Inferior parietal cortex (tissue), 1 donor: Measurements from ENCODE around the gene SPTBN1.

Experiments used
- DNase-seq: peaks from one replicate; pipeline ENCODE4 v3.0.0-alpha.2; 2016; ENCODE audit errors: extremely low spot score

SPTBN1 gene

DNA sequence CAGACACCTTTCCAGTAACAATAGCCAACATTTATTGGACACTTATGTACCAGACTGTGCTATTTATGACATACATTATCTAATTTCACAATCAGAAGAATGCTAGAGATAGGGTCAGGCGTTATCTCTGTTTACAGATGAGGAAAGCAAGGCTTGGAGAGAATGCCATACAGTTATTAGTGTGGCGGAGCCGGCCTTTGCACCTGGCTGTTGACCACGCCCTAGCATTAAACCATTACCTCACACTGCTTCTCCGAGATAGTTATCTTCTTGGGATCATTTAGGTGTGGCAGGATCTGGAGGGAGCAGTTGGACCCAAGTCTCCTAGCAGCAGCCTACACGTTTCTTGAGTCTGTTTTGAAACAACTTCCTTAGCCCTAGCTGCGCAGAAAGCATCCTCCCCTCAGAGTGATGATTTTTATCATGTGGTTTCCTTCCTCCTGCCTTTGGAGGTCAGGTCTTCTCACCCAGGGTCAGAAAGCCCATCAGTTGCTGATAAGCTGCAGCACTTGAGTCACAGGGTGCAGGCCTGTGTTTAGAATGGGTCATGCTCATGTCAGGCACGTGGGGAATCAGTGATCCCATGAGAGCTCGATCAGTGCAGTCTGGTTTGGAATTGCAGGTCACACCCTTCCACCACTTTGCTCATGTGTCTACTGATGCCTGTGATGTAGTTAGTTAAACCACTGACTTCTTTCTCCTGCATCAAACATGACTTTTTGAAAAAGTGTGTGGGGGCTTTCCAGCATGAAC is 118.2 kb downstream of the SPTBN1 start:
- DNase-seq = no peak

DNA sequence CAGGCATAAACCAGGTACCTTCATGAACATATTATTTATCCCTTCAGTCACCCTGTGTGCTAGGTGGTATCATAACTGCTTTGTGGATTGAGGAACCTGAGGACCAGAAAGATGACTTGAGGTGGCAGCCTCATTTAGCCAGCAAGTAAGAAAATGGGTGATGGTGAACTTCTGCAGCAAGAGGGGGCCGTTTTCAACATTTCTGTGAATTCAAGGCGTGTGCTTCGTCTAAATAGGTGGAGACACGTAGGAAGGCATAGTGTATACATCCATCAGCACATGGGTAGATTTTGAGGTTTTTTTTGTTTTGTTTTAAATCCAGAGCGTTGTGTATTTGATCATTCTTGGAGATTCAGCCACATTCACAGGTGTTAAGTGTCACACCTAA is 118.7 kb downstream of the SPTBN1 start:
- DNase-seq = no peak

GRCh38 chr2:54575379-54575888 is 119.3 kb downstream of the SPTBN1 start:
- DNase-seq = no peak

DNA sequence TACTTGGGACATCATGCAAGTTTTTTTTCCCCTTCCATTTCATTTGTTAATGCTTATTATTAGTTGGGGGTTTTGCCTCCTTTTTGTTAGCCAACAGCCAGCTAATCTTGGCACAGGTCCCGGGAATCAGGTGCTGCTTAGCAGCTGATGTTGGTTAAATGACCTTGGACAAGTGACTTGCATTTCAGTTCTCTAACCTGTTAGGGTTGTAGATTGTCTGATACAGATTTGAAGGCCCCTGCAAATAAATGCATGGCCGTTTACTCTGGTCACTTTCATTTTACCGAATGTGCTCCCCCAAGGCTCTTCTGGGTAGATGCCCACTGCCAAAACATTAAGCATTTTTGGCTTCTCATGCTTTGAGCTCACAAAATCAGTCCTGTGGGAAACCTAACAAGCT is 120.9 kb downstream of the SPTBN1 start:
- DNase-seq = no peak

GRCh38 chr2:54577944-54578647 is 122.0 kb downstream of the SPTBN1 start:
- no peak for DNase-seq

DNA sequence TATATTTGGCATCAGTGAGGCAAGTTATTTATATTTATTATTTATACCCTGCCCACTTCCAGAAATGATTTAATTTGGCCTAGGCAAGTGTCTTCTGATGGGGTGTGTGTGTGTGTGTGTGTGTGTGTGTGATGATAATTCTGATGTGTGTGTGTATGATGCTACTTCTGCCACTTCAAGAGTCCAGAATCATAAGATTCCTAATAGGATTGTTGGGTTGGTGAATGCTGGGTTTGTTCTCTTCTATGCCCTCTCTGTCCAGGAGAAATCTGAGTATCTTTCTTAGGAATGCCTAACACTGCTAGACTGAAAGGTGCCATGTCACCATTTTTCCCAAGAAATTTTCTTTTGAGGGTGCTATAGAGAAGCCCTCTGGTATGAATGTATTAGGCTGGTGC is 122.5 kb downstream of the SPTBN1 start:
- DNase-seq = no peak

GRCh38 chr2:54579061-54579681 is 123.0 kb downstream of the SPTBN1 start:
- DNase-seq = no peak

GRCh38 chr2:54579682-54580620 is 123.8 kb downstream of the SPTBN1 start:
- no peak for DNase-seq

GRCh38 chr2:54581326-54582039 is 125.4 kb downstream of the SPTBN1 start:
- no peak for DNase-seq

GRCh38 chr2:54582987-54583386 is 126.9 kb downstream of the SPTBN1 start:
- DNase-seq = no peak

- DNase-seq = no peak
Observed at GRCh38 chr2:54584598-54584997, 128.5 kb downstream of the SPTBN1 start.

- DNase-seq = no peak
Observed at GRCh38 chr2:54585136-54585733, 129.1 kb downstream of the SPTBN1 start.

GRCh38 chr2:54586062-54586461 is 129.9 kb downstream of the SPTBN1 start:
- DNase-seq = no peak

- DNase-seq = no peak
Observed at GRCh38 chr2:54586494-54586893, 130.4 kb downstream of the SPTBN1 start.

DNA sequence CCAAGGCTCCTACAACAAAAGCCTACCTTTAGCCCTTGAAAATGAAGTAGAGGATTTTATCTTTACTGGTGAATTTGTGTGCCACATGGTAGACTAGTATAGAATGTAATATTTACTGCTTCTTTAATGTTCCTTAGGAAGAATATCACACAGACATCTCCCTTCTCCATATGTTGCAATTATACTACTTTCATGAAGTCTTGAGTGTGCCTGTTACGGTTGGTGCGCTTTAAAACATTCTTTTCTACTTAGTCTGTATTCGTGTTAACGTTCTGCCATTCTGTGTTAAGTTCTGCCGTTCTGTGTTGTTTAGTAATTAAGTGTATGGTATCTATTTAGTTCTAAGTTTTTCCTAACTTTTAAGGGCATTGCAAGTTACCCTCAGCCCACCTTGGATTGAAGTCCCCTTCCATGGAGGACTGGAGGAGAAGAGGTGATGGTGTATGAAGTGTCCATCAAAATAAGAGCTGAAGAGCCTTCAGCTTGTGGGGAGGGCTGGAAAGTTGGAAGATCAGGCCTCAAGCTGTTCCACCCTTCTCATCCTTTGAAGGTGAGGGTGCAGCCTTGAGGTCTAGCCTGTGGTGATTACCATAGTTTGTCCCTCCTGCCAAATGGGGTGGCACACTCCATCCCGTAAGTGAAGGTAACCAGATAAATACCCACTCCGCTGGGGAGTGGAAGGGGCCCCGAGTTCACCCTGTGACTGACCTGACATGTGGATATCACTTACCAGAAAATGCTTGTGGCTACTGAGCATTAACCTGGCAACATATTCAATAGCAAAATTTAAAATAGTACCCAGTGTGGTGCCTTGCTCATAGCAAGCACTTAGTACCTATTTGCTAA is 131.3 kb downstream of the SPTBN1 start:
- DNase-seq = no peak

DNA sequence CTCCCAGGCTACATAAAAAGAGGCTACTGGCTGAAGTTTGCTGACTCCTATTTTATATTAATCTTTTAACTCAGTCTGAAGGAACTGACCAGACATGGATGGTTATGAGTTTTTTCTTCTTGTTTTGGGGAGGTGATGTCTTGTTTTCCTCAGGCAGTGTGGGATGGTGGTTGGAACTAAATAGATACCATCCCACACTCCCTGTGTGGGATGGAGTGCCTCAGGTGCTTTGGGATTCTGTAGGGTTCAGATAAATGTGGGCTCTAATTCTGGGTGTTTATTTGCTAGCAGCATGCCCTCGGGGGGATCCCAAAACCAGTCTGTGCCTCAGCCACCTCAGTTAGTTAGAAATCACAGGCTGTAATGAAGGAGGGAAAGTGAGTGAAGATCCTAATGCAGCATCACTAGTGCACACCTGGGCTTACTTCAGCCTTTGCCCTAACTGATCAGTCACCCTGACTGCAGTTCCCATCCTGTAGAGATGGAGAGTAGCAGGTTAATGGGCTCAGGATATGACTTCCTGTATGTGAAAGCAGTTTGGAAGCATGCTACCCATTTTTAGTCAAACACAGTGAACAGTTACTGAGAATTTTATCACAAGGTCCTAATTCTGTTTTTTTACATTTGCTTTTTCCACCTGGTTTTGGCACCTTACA is 132.2 kb downstream of the SPTBN1 start:
- no peak for DNase-seq

DNA sequence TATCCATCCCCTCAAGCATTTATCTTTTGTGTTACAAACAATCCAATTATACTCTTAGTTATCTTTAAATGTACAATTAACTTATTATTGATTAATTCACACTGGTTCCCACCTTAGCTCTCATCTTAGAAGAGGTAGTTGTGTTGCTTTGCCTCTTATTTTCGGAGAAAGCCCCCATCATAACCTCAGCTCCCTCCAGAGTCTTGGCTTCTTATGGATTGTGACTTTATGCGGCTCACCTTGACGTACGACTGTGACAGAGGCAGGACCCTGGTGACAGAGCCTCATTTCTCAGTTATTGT is 132.9 kb downstream of the SPTBN1 start:
- no peak for DNase-seq

DNA sequence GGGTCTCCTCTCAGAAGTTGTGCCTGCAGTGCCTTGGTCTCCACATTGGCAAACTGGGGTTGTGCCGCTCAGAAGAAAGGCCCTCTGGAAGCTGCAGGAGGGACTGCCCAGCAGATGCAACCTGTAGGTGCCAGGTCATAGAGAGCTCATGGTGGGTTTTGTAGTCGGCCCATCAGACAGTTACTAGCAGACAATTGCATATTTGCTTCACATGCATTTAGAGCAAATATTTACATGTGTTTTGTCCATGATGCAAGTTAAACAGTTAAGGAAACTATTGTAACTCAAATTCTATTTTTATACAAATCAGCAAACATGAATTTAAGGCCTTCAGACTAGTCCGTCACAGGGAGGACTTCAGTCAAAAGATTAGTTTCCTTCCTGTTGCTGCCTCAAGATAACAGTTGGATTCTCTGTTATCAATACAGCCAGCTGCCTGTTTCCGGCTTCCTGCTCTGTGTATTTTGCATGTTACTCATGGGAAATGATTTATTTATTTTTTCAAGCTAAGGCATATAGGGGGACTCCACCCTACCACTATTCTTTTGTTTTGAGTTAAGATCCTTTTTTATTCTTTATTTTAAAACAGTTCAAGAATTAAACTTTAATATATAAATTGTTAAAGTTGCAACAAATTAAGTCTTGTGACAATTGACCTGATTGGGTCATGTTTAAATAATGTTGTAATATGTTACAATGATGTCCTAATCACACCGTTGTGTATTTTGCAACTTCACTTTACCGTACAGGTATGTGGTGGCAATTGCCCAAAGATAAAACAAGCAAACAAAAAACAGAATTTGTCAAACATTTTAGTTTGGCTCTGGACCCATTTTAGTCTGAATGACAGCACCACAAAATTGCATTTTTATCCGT is 133.5 kb downstream of the SPTBN1 start:
- no peak for DNase-seq
